Right lobe of liver (tissue), 4 donors: ENCODE results near the gene COQ9.

Source experiments
- CTCF ChIP-seq, 4 donors: fragments of 200-600 bp in 3 of 4; fragments of 450-650 bp in 1 of 4; IDR thresholded peaks; one replicate each; pipeline versions ENCODE4 v1.5.1 to v1.8.0; 2016 to 2022; ENCODE audit warnings: antibody characterized with exemption in 4 of 4, mild to moderate bottlenecking in 2 of 4
- POLR2A ChIP-seq: fragments of 450-650 bp; IDR thresholded peaks from one replicate; pipeline ENCODE4 v1.6.1; 2017; ENCODE audit warnings: antibody characterized with exemption, mild to moderate bottlenecking
- donor health status: DM: no; HTN: no; CAD: no.
- donor health status: DM: no; HTN: no; CAD: no.
- donor health status: DM: no; HTN: yes; CAD: no.

- TF ChIP-seq CTCF (IDR thresholded peaks at IDR 0.05), result no peak
- no peak for TF ChIP-seq POLR2A
Observed at GRCh38 chr16:57500578-57501111, 53.4 kb downstream of the COQ9 start.
